LNCAP (cell line): ENCODE data around the gene EEPD1.

ENCODE experiments used
- TF ChIP-seq, protein P1 (sequence below): fragments of 450-650 bp; IDR thresholded peaks from 2 replicates; pipeline ENCODE4 v1.5.1; 2017; ENCODE audit warnings: mild to moderate bottlenecking

EEPD1 gene

DNA sequence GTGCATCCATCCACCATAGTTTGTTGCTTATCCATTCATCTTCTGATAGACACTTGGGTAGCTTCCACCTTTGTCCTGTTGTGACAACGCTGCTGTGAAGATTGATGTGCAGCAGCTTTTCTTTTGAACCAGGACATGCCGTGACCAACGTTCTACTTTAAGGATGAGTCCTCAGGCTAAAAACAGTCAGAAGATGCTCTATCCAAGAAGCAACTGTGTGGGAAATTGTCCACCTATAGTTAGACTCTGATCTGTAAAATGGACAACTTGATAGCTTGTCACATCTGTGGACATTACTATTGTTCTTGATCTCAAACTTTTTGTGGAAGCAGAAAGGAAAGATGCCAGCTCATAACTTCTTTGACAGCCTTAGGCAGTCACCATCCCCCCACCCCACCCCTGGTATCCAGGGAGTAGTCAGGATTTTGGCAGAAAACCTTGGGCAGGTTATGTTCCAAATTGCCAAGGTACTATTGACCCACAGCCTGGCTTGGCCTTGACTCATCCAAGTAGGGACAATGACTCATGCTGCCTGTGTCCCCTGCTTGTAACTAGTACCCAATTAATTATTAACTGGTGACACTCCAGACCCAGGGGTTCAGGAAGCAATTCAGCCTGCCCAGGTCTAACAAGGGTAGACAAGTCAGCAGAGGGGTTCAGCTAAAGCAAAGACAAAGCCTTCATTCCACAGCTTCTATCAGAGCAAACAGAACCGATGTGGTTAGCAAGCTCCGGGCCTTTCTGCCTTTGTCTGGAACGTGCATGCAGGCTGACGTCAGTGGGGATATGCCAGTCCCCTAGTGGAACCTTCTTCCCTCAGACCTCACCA lies 137.0 kb downstream of the EEPD1 start:
- TF ChIP-seq, protein P1, sequence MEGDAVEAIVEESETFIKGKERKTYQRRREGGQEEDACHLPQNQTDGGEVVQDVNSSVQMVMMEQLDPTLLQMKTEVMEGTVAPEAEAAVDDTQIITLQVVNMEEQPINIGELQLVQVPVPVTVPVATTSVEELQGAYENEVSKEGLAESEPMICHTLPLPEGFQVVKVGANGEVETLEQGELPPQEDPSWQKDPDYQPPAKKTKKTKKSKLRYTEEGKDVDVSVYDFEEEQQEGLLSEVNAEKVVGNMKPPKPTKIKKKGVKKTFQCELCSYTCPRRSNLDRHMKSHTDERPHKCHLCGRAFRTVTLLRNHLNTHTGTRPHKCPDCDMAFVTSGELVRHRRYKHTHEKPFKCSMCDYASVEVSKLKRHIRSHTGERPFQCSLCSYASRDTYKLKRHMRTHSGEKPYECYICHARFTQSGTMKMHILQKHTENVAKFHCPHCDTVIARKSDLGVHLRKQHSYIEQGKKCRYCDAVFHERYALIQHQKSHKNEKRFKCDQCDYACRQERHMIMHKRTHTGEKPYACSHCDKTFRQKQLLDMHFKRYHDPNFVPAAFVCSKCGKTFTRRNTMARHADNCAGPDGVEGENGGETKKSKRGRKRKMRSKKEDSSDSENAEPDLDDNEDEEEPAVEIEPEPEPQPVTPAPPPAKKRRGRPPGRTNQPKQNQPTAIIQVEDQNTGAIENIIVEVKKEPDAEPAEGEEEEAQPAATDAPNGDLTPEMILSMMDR, result no peak

DNA sequence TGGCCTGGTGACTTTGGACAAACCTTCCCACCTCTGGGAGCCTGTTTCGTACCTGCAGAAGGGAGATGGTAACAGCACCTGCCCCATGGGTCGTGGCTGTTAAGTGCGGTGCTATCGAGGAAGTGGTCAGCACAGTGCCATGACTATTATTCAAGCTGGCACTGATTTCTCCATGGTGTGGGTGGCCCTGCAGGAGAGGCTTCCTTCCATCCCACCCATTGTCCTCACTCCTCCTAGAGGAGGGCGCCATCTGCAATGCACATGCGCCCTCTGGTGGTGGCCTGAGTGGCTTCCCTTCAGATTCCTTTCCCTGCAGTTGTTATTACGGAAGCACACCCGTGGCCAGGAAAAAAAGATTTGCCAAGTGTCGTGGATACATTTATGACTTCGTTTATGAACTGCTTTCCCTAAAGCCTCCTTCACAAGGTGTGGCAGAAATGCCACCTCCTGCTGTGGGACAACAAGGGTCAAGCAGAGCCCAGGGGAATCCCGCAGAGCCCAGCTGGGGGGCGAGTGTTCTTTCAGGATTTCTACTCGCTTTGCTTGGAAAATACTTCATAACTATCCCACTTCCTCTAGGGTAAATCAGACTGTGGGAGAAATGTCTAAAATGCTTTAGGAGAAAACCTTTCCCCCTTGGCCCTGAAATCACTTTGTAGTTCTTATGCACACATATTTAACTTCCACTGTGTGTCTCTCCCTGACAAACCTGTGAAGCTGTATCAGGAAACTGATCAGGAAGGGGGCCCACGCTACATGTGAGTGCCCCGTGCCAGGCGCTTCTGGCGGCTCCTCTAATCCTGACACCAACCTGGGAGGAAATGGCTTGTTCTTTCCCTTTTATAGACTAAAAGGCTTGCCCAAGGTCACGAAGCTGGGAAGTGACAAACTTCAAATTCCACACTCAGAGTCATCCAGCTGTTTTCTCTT lies 138.6 kb downstream of the EEPD1 start:
- TF ChIP-seq, protein P1, result peak; percentile 96

DNA sequence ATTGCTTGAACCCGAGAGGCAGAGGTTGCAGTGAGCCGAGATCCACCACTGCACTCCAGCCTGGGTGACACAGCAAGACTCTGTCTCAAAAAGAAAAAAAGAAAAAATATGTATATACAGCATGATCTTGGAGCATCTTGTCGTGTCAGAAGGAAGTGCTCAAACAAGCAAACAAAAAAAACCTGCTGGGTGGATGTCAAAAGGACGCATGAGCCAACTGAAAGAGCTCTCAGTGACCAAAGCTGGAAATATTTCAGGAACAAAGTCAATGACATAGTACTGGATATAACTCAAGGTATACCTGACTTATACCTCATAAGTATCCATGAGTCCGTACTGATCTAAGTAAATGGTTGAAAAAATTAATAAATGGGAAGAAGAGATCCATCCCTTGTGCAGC lies 142.0 kb downstream of the EEPD1 start:
- TF ChIP-seq, protein P1, result no peak

GRCh38 chr7:36296284-36296683 lies 143.2 kb downstream of the EEPD1 start:
- TF ChIP-seq, protein P1, result no peak

GRCh38 chr7:36297364-36298009 lies 144.4 kb downstream of the EEPD1 start:
- TF ChIP-seq, protein P1, result no peak

- TF ChIP-seq, protein P1, result no peak
These were observed 145.1 kb downstream of the EEPD1 start for GRCh38 chr7:36298106-36298505.

DNA sequence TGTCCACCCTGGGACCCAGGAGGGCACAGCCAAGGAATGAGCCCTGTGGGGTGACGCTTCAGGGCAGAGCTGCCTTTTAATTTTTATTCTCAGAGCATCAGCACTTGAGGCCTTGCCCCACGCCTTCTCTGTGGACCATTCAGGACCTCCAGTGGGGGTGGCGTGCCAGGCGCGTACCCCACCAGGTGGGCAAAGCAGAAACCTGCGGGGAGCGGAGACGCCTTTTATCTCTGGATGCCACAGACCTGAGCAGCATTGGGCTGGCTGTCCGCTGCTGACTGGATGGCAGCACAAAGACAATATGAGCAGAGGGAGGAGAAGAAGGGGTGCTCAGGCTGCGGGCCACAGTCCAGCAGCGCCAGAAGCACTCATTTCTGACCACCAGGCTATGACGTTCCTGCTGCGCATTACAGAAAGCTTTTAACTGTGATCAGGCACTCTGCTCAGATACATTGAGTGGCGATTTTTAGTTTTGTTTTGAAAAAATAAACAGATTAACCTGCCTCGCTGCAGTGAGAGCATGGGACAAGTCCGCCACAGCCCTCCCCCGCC lies 146.2 kb downstream of the EEPD1 start:
- TF ChIP-seq, protein P1, result no peak
